Natural killer cell (primary cell): ENCODE measurements around the gene SFTPB. TPM values are rescaled to one million over a fixed set of nuclear protein-coding genes. Genes with fewer than 3 reads are reported as not detected.

Experiments used
- ATAC-seq, 3 donors: fragments of 150-1000 bp in 2 of 3; fragments of 200-7000 bp in 1 of 3; cut with Tn5 transposase; 1 replicate in 1 of 3; 2 replicates in 2 of 3; pipeline ENCODE4 v1.10.0; 2021; ENCODE audit warnings: mild to moderate bottlenecking in 2 of 3, moderate library complexity in 2 of 3
- DNase-seq, 2 donors: peaks; one replicate each; pipeline versions ENCODE4 v3.0.0 to v3.0.0-alpha.2; 2013 to 2021; ENCODE audit warnings: mixed read lengths in 1 of 2
- H3K27ac ChIP-seq: one replicate; pipeline ENCODE4 v1.5.1; 2013; ENCODE audit warnings: mild to moderate bottlenecking, low read length
- H3K27me3 ChIP-seq: one replicate; pipeline ENCODE4 v1.6.1; 2013; ENCODE audit warnings: low read length; ENCODE audit not compliant: control insufficient read depth, insufficient read depth
- H3K36me3 ChIP-seq: one replicate; pipeline ENCODE4 v1.6.1; 2013; ENCODE audit warnings: low read length; ENCODE audit not compliant: control insufficient read depth, insufficient read depth
- H3K4me1 ChIP-seq: one replicate; pipeline ENCODE4 v1.6.1; 2013; ENCODE audit warnings: low read length; ENCODE audit not compliant: control insufficient read depth, insufficient read depth
- H3K4me3 ChIP-seq: one replicate; pipeline ENCODE4 v1.5.1; 2013; ENCODE audit warnings: low read length
- H3K9me3 ChIP-seq: one replicate; pipeline ENCODE4 v1.6.1; 2013; ENCODE audit warnings: low read length; ENCODE audit not compliant: control insufficient read depth, insufficient read depth
- H3K27ac Mint-ChIP-seq, 2 donors: one replicate each; pipeline ENCODE4 v1.8.0; 2022; ENCODE audit warnings: mild to moderate bottlenecking in 2 of 2, mixed read lengths in 2 of 2, moderate library complexity in 1 of 2
- H3K27me3 Mint-ChIP-seq, 2 donors: one replicate each; pipeline ENCODE4 v1.8.0; 2022; ENCODE audit warnings: low read depth in 2 of 2, mixed read lengths in 2 of 2
- H3K36me3 Mint-ChIP-seq: one replicate; pipeline ENCODE4 v1.8.0; 2022; ENCODE audit warnings: mixed read lengths
- H3K4me1 Mint-ChIP-seq, 2 donors: one replicate each; pipeline ENCODE4 v1.8.0; 2022; ENCODE audit warnings: mixed read lengths in 2 of 2
- H3K4me3 Mint-ChIP-seq: one replicate; pipeline ENCODE4 v1.8.0; 2022; ENCODE audit warnings: mild to moderate bottlenecking, moderate library complexity, mixed read lengths
- H3K9me3 Mint-ChIP-seq, 2 donors: one replicate each; pipeline ENCODE4 v1.8.0; 2022; ENCODE audit warnings: mixed read lengths in 2 of 2
- CTCF ChIP-seq: fragments of 200-600 bp; IDR thresholded peaks from one replicate; pipeline ENCODE4 v1.8.0; 2022; ENCODE audit warnings: antibody characterized with exemption
- WGBS: methylation state at CpG from one replicate; pipeline ENCODE4 v1.1.7; 2013; ENCODE audit warnings: missing lambda C conversion rate; ENCODE audit not compliant: insufficient coverage; 5-methylcytosine and 5-hydroxymethylcytosine counted together
- intact Hi-C: fragments of 100-400 bp; cut with micrococcal nuclease; formaldehyde crosslinking; loops from one replicate; pipeline ENCODE4 v1.14.2; 2022
- total RNA-seq, 4 donors: library from RNA; stranded (reverse); fragments of 120-200 nt in 1 of 4; gene quantifications; one replicate each; pipeline versions ENCODE4 v1.2.3 to v1.2.4, GENCODE V29; 2013 to 2022

The SFTPB gene
- total RNA-seq, 3 donors from 2014 or later (not counting 1 experiment from before 2014, with no cell fraction given) = not detected

- H3K9me3 ChIP-seq = no peaks in the 10 kb centered on the region
- DNase-seq (no peak), ATAC-seq (no peak)
- no peaks in the 10 kb centered on the region for H3K27me3 ChIP-seq
- H3K27ac ChIP-seq = no peak overlapping the region
- H3K4me1 Mint-ChIP-seq = peaks cover 9 to 15% of the 10 kb centered on the region in 2 donors
- no peak overlapping the region for H3K4me3 ChIP-seq
- no peak overlapping the region for H3K27ac Mint-ChIP-seq
- no peaks in the 10 kb centered on the region for H3K36me3 ChIP-seq
- H3K9me3 Mint-ChIP-seq = no peaks in the 10 kb centered on the region
- peaks cover 27% of the 10 kb centered on the region for H3K4me1 ChIP-seq
- no peak for TF ChIP-seq CTCF
- no peaks in the 10 kb centered on the region for H3K36me3 Mint-ChIP-seq
- intact Hi-C loops = loop anchor here (5.0 kb wide), 1 partner anchor 51 kb away; no protein-coding TSS in a partner anchor
- WGBS = 89% methylated on average over 6 of the region's 6 CpGs
- H3K27me3 Mint-ChIP-seq = peaks cover 0 to 4% of the 10 kb centered on the region in 2 donors
- no peak overlapping the region for H3K4me3 Mint-ChIP-seq
Measured at GRCh38 chr2:85675866-85676548, 8.0 kb upstream of the SFTPB start.

DNA sequence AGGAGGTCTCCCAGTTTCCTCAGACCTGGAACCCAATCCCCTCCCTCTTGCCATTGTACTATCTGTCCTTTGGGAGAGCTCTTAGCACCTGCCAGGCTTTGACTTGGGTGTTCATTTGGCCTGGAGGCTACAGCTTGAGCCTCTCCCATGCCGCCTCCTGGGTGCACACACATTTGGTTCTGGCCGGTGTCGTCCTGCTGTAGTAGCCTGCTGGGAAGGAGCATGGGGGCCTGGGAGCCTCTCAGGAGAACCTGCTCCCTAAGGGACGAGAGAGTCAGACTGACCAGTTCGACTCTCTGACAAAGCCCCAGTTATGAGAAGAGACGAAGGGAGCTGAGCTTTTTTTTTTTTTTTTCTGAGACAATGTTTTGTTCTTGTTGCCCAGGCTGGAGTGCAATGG is 7.4 kb upstream of the SFTPB start:
- 89% methylated on average over 6 of the region's 6 CpGs for WGBS
- no peak overlapping the region for H3K27ac Mint-ChIP-seq
- no peak for ATAC-seq

GRCh38 chr2:85674417-85674816 is 6.4 kb upstream of the SFTPB start:
- intact Hi-C loops = no loop called here
- DNase-seq (no peak), ATAC-seq (no peak)
- peaks cover 0 to 5% of the 10 kb centered on the region in 2 donors for H3K4me1 Mint-ChIP-seq
- no peaks in the 10 kb centered on the region for H3K36me3 ChIP-seq
- no peak for TF ChIP-seq CTCF
- H3K4me3 Mint-ChIP-seq = no peak overlapping the region
- no peaks in the 10 kb centered on the region for H3K9me3 ChIP-seq
- H3K27me3 ChIP-seq = no peaks in the 10 kb centered on the region
- H3K27me3 Mint-ChIP-seq = peaks cover 0 to 7% of the 10 kb centered on the region in 2 donors
- no peaks in the 10 kb centered on the region for H3K9me3 Mint-ChIP-seq
- WGBS = 88% methylated on average over 2 of the region's 2 CpGs
- peaks cover 15% of the 10 kb centered on the region for H3K4me1 ChIP-seq
- H3K36me3 Mint-ChIP-seq = no peaks in the 10 kb centered on the region
- no peak overlapping the region for H3K27ac ChIP-seq
- H3K27ac Mint-ChIP-seq = no peak overlapping the region
- no peak overlapping the region for H3K4me3 ChIP-seq

More for the DNA sequence above, 7.4 kb upstream of the SFTPB start:
- Mint-ChIP-seq H3K4me3 (no peak overlapping the region), H3K27me3 (peaks cover 0 to 6% of the 10 kb centered on the region in 2 donors), H3K4me1 (peaks cover 4 to 10% of the 10 kb centered on the region in 2 donors), H3K9me3 (no peaks in the 10 kb centered on the region), H3K36me3 (no peaks in the 10 kb centered on the region)
- no peak overlapping the region for H3K4me3 ChIP-seq
- no peak for DNase-seq
- H3K36me3 ChIP-seq = no peaks in the 10 kb centered on the region
- intact Hi-C loops = loop anchor here (5.0 kb wide), 1 partner anchor 52 kb away; no protein-coding TSS in a partner anchor
- H3K4me1 ChIP-seq = peaks cover 22% of the 10 kb centered on the region
- no peak overlapping the region for H3K27ac ChIP-seq
- TF ChIP-seq CTCF = no peak
- no peaks in the 10 kb centered on the region for H3K27me3 ChIP-seq
- H3K9me3 ChIP-seq = no peaks in the 10 kb centered on the region
